GM12891 (cell line): Measurements from ENCODE around the gene RALGAPA1.

Experiments used
- PAX5 ChIP-seq: IDR thresholded peaks from 2 replicates; pipeline ENCODE4 v1.6.1; 2011; ENCODE audit warnings: low read length, moderate library complexity, mild to moderate bottlenecking; ENCODE audit not compliant: insufficient read depth, severe bottlenecking
- POLR2A ChIP-seq: IDR thresholded peaks from 2 replicates; pipeline ENCODE4 v1.6.1; 2011; ENCODE audit warnings: low read depth, low read length, control low read depth
- POLR2AphosphoS5 ChIP-seq: IDR thresholded peaks from 2 replicates; pipeline ENCODE4 v1.6.1; 2011; ENCODE audit warnings: low read depth, low read length, control low read depth
- POU2F2 ChIP-seq: IDR thresholded peaks from 2 replicates; pipeline ENCODE4 v1.6.1; 2011; ENCODE audit warnings: low read depth, mild to moderate bottlenecking, control low read depth, low read length, moderate library complexity
- SPI1 ChIP-seq: IDR thresholded peaks from 2 replicates; pipeline ENCODE4 v1.6.1; 2011; ENCODE audit warnings: low read depth, low read length, control low read depth
- TAF1 ChIP-seq: IDR thresholded peaks from 2 replicates; pipeline ENCODE4 v1.6.1; 2011; ENCODE audit warnings: low read depth, low read length, control low read depth

GRCh38 chr14:35506461-35506860 is 302.6 kb downstream of the RALGAPA1 start:
- no peak for TF ChIP-seq TAF1
- no peak for TF ChIP-seq POLR2AphosphoS5
- TF ChIP-seq POLR2A: no peak
- TF ChIP-seq POU2F2: no peak
- no peak for TF ChIP-seq SPI1
- no peak for TF ChIP-seq PAX5
